Spleen (tissue), 13 donors: ENCODE data around the gene MRPS10. TPM values are rescaled to one million over a fixed set of nuclear protein-coding genes. Genes with fewer than 3 reads are reported as not detected.
A peak's percentile ranks its signal among the peaks of the same experiment; 100 is the strongest.

ENCODE experiments used
- DNase-seq: peaks from one replicate; pipeline ENCODE4 v3.0.0-alpha.2; 2020
- H3K27ac ChIP-seq, 8 donors: fragments of 200-600 bp; sonication (generic) in 7 of 8; 1 replicate in 4 of 8; 2 replicates in 4 of 8; pipeline versions ENCODE4 v1.5.0 to v1.8.0; 2016 to 2021; ENCODE audit warnings: inconsistent platforms in 4 of 8, mild to moderate bottlenecking in 4 of 8, moderate library complexity in 1 of 8
- H3K27me3 ChIP-seq, 7 donors: fragments of 200-600 bp; sonication (generic) in 6 of 7; replicated peaks in 1 of 7; 1 replicate in 4 of 7; 2 replicates in 3 of 7; pipeline versions ENCODE4 v1.5.0 to v1.8.0; 2016 to 2021; ENCODE audit warnings: inconsistent platforms in 3 of 7, mild to moderate bottlenecking in 1 of 7
- H3K36me3 ChIP-seq, 6 donors: fragments of 200-600 bp; sonication (generic) in 5 of 6; 1 replicate in 4 of 6; 2 replicates in 2 of 6; pipeline versions ENCODE4 v1.5.0 to v1.8.0; 2016 to 2021; ENCODE audit warnings: inconsistent platforms in 2 of 6
- H3K4me1 ChIP-seq, 6 donors: fragments of 200-600 bp; sonication (generic) in 5 of 6; 1 replicate in 3 of 6; 2 replicates in 3 of 6; pipeline versions ENCODE4 v1.5.0 to v1.8.0; 2016 to 2021; ENCODE audit warnings: inconsistent platforms in 3 of 6
- H3K4me3 ChIP-seq, 8 donors: fragments of 200-600 bp; sonication (generic) in 7 of 8; 1 replicate in 4 of 8; 2 replicates in 4 of 8; pipeline versions ENCODE4 v1.5.0 to v1.8.0; 2016 to 2021; ENCODE audit warnings: inconsistent platforms in 4 of 8, mild to moderate bottlenecking in 4 of 8, moderate library complexity in 2 of 8
- H3K9me3 ChIP-seq, 8 donors: fragments of 200-600 bp; sonication (generic) in 7 of 8; 1 replicate in 4 of 8; 2 replicates in 4 of 8; pipeline versions ENCODE4 v1.5.0 to v1.8.0; 2016 to 2021; ENCODE audit warnings: inconsistent platforms in 4 of 8
- POLR2A ChIP-seq, 3 donors: fragments of 450-650 bp; IDR thresholded peaks; one replicate each; pipeline ENCODE4 v1.5.1; 2017; ENCODE audit warnings: antibody characterized with exemption in 3 of 3, mild to moderate bottlenecking in 1 of 3
- POLR2AphosphoS5 ChIP-seq, 3 donors: sonication (generic); formaldehyde crosslinking; IDR thresholded peaks; one replicate each; pipeline ENCODE4 v1.5.1; 2017; ENCODE audit warnings: antibody characterized with exemption in 3 of 3
- WGBS, 5 donors: extraction: QIAGEN DNeasy Blood & Tissue Kit in 3 of 5; methylation state at CpG; one replicate each; pipeline versions ENCODE4 v1.1.5 to v1.1.7; 2013 to 2018; 5-methylcytosine and 5-hydroxymethylcytosine counted together
- intact Hi-C: fragments of 100-400 bp; cut with DNase I; formaldehyde crosslinking; loops from one replicate; pipeline ENCODE4 v1.15.0; 2023; ENCODE audit warnings: low total_unique reads
- long read RNA-seq, 2 donors: transcript quantifications; one replicate each; lab custom pipeline, GENCODE V29; 2026
- polyA plus RNA-seq, 3 donors: library from polyadenylated mRNA; stranded (reverse); fragments of 200-250 nt; gene quantifications; one replicate each; pipeline ENCODE4 v1.2.1, GENCODE V29; 2013
- total RNA-seq, 7 donors: library from RNA; depleted of rRNA in 3 of 7; stranded (reverse); fragments of >200 nt in 3 of 7; fragmentation: NEBNext Ultra II Directional in 4 of 7; extraction: Animal tissue kit (Norgen Biotek cat#: 25700) in 4 of 7; gene quantifications; one replicate each; pipeline versions ENCODE4 v1.1.0 to v1.2.1, GENCODE V29; 2016 to 2021
- TF ChIP-seq, protein P1 (sequence below), 11 experiments: fragments of 200-600 bp in 7 of 11; fragments of 450-650 bp in 4 of 11; sonication (generic) in 4 of 11; IDR thresholded peaks in 8 of 11; conservative IDR thresholded peaks in 3 of 11; 1 replicate in 7 of 11; 2 replicates in 4 of 11; pipeline versions ENCODE4 v1.4.0 to v1.8.0; 2016 to 2021; ENCODE audit warnings: antibody characterized with exemption in 11 of 11, inconsistent platforms in 4 of 11, mild to moderate bottlenecking in 1 of 11
- donor health status: healthy with polysubstance abuse.
- donor health status: DM: no; HTN: no; CAD: no; lungs with moderate emphysema.
- donor health status: DM: no; HTN: no; CAD: no.
- donor health status: Bipolar disorder and iron deficiency.
- donor health status: healthy.
- donor health status: DM: no; HTN: no; CAD: no.
- donor health status: DM: yes; HTN: yes; CAD: no.

MRPS10 gene
- 10 to 100 TPM; 25.1 to 32.3 (median 27.7) TPM for total RNA-seq
- 10 to 100 TPM; 17.2 to 26.1 (median 18.0) TPM for polyA plus RNA-seq
- long read RNA-seq, donor 1, transcript MRPS10-201 (7 exons, 2,110 nt) = major isoform, 18 of 18 reads
- long read RNA-seq, donor 1, partial matches to known transcripts = 0 of 18 reads
- long read RNA-seq, donor 1, other reads (novel, unspliced or antisense) = 0 of 18 reads
- long read RNA-seq, donor 2, transcript MRPS10-201 (7 exons, 2,110 nt) = major isoform, 6 of 6 reads
- long read RNA-seq, donor 2, partial matches to known transcripts = 0 of 6 reads
- long read RNA-seq, donor 2, other reads (novel, unspliced or antisense) = 0 of 6 reads

DNA sequence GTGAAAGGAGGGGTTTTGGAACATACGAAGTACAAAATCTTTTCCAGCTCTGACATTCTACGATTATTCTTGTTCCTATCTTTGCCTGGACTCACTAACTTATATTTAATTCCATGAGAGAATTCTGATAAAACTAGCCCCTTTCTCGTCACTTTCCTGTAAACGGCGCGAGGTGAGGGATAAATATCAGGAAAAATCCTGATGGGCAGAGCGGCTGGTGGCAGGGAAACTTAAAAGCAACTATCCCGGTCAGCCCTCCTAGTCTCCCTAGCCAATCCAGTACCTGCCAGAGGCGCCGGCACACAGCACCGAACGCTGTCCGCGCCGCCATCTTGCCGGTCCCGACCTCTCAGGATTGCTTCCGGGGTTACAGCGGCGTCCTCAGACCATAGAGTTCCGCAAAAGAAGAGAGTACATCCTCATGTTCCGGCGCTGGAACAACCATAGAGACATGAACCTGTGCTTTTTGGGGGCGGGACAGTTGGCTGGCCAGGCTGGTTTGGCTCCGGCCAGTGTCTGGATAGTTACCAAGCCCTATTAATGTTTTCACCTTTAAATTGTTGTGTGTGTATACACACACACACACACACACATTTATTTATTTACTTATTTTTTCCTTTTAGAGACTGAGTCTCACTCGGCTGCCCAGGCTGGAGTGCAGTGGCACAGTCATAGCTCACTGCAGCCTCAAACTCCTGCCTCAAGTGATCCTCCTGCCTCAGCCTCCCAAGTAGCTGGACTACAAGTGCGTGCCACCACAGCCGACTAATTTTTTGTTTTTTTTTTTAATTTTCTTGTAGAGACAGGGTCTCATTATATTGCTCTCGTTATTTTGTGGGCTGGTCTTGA lies at the start of gene MRPS10:
MRPS10 (minus strand) TSS at position 343 of the 849 bp plus-strand sequence; CDS start at position 331, 12 bp downstream.
- TF ChIP-seq POLR2A (IDR thresholded peaks at IDR 0.05) (peak in 2 of 3 donors; percentile 52 to 63), POLR2AphosphoS5 (IDR thresholded peaks at IDR 0.05) (peak; percentile 96 to 99 (median 97))
- TF ChIP-seq, protein P1, sequence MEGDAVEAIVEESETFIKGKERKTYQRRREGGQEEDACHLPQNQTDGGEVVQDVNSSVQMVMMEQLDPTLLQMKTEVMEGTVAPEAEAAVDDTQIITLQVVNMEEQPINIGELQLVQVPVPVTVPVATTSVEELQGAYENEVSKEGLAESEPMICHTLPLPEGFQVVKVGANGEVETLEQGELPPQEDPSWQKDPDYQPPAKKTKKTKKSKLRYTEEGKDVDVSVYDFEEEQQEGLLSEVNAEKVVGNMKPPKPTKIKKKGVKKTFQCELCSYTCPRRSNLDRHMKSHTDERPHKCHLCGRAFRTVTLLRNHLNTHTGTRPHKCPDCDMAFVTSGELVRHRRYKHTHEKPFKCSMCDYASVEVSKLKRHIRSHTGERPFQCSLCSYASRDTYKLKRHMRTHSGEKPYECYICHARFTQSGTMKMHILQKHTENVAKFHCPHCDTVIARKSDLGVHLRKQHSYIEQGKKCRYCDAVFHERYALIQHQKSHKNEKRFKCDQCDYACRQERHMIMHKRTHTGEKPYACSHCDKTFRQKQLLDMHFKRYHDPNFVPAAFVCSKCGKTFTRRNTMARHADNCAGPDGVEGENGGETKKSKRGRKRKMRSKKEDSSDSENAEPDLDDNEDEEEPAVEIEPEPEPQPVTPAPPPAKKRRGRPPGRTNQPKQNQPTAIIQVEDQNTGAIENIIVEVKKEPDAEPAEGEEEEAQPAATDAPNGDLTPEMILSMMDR (IDR thresholded peaks at IDR 0.05 in 8 of 11, conservative IDR thresholded peaks at IDR 0.05 in 3 of 11) = peak in 1 of 11 experiments; percentile 27
- WGBS, 5 donors = 8 to 11% (median 10%) methylated on average over 29 of the region's 29 CpGs
- no peaks in the 10 kb centered on the region for H3K9me3 ChIP-seq
- peaks cover 13 to 53% (median 32%) of the 10 kb centered on the region in 6 donors for H3K4me1 ChIP-seq
- peak; percentile 96 for DNase-seq
- H3K36me3 ChIP-seq = peaks cover 2 to 15% (median 13%) of the 10 kb centered on the region in 6 donors
- H3K27ac ChIP-seq = peak within 1 kb of the TSS; percentile 58 to 87 (median 78)
- intact Hi-C loops = no loop called here
- H3K4me3 ChIP-seq = peak within 1 kb of the TSS; percentile 66 to 85 (median 75)
- H3K27me3 ChIP-seq = no peaks in the 10 kb centered on the region

DNA sequence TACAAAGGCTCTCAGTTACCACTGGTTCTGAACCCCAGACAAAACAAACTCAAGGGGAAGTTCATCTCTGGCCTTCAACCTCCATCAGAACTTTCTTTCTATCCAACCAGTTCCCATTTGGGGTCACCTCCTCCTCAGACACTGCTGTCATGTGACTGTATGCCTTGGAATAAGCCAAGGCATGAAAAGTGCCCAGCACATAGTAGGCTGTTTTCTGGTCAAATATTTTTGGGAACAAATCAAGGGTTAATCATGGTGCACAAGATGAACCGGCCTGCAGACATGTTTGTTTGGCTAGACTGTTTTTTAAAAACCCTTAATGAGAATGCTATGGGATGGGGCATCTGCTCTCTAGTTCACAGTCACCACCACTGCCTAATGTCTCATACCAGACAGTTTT lies 48.9 kb upstream of the MRPS10 start:
- 82 to 92% (median 86%) methylated on average over 1 of the region's 1 CpG for WGBS, 5 donors
- no peaks in the 10 kb centered on the region for H3K9me3 ChIP-seq
- peaks cover 0 to 53% (median 11%) of the 10 kb centered on the region in 6 donors for H3K36me3 ChIP-seq
- H3K4me1 ChIP-seq = peaks cover 0 to 17% (median 1%) of the 10 kb centered on the region in 6 donors
- H3K27ac ChIP-seq = no peak overlapping the region
- no peak overlapping the region for H3K4me3 ChIP-seq
- TF ChIP-seq, protein P1 (IDR thresholded peaks at IDR 0.05 in 8 of 11, conservative IDR thresholded peaks at IDR 0.05 in 3 of 11) = no peak
- TF ChIP-seq POLR2AphosphoS5 (IDR thresholded peaks at IDR 0.05) (no peak), POLR2A (IDR thresholded peaks at IDR 0.05) (no peak)
- intact Hi-C loops = no loop called here
- no peak for DNase-seq
- H3K27me3 ChIP-seq = no peaks in the 10 kb centered on the region

DNA sequence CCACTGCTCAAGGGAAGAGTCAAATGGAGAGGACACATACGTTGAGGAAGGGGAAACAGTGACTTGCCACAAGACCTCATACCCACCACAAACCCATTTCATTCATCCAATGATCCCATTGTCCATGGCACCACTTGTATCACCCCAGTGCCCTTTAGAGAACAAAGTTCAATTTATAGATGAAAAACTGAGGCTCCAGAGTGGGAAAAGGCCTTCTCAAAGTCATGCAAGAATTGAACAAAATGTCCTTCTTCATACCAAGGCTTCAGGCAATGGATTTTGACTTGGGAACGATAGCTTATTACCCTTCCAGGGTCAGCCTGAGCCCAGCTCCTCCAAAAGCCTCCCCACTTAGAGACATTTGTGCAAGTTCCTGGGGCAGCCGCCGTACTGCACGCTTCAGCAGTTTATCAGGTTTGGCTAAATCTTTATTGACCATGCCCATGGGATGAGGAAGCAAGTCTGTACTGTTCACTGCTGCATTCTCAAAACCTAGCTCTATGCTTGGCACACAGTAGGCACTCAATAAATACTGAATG lies 47.3 kb upstream of the MRPS10 start:
- TF ChIP-seq, protein P1 (IDR thresholded peaks at IDR 0.05 in 8 of 11, conservative IDR thresholded peaks at IDR 0.05 in 3 of 11) = no peak
- TF ChIP-seq POLR2A (IDR thresholded peaks at IDR 0.05) (no peak), POLR2AphosphoS5 (IDR thresholded peaks at IDR 0.05) (no peak)
- no peaks in the 10 kb centered on the region for H3K9me3 ChIP-seq
- H3K27me3 ChIP-seq = no peaks in the 10 kb centered on the region
- H3K4me1 ChIP-seq = peaks cover 0 to 26% (median 5%) of the 10 kb centered on the region in 6 donors
- WGBS, 5 donors = 87 to 93% (median 90%) methylated on average over 5 of the region's 5 CpGs
- H3K4me3 ChIP-seq = no peak overlapping the region
- intact Hi-C loops = no loop called here
- no peak for DNase-seq
- H3K27ac ChIP-seq = no peak overlapping the region
- peaks cover 0 to 48% (median 11%) of the 10 kb centered on the region in 6 donors for H3K36me3 ChIP-seq
